Lower lobe of right lung (tissue), 2 donors: ENCODE measurements around the gene C12orf60. TPM values are rescaled to one million over a fixed set of nuclear protein-coding genes. Genes with fewer than 3 reads are reported as not detected.

ENCODE experiments used
- ATAC-seq, 2 donors: fragments of 200-7000 bp; cut with Tn5 transposase; one replicate each; pipeline ENCODE4 v1.9.1; 2020 to 2022; ENCODE audit warnings: mild to moderate bottlenecking in 2 of 2, moderate library complexity in 2 of 2
- DNase-seq: peaks from one replicate; pipeline ENCODE4 v3.0.0-alpha.2; 2020
- H3K27ac ChIP-seq: fragments of 200-600 bp; one replicate; pipeline ENCODE4 v1.8.0; 2022
- H3K27me3 ChIP-seq: fragments of 200-600 bp; one replicate; pipeline ENCODE4 v1.8.0; 2022; ENCODE audit warnings: low read depth
- H3K36me3 ChIP-seq: fragments of 200-600 bp; one replicate; pipeline ENCODE4 v1.8.0; 2022; ENCODE audit warnings: mild to moderate bottlenecking
- H3K4me1 ChIP-seq: fragments of 200-600 bp; one replicate; pipeline ENCODE4 v1.8.0; 2022
- H3K4me3 ChIP-seq: fragments of 200-600 bp; one replicate; pipeline ENCODE4 v1.8.0; 2022; ENCODE audit warnings: mild to moderate bottlenecking
- H3K9me3 ChIP-seq: fragments of 200-600 bp; one replicate; pipeline ENCODE4 v1.8.0; 2022
- intact Hi-C: fragments of 100-400 bp; cut with DNase I; formaldehyde crosslinking; loops from one replicate; pipeline ENCODE4 v1.11.0; 2022
- total RNA-seq: library from RNA; stranded (reverse); fragmentation: NEBNext Ultra II Directional; extraction: Animal tissue kit (Norgen Biotek cat#: 25700); gene quantifications from one replicate; pipeline ENCODE4 v1.2.1, GENCODE V29; 2021
- TF ChIP-seq, protein P1 (sequence below): fragments of 200-600 bp; IDR thresholded peaks from one replicate; pipeline ENCODE4 v1.8.0; 2022; ENCODE audit warnings: antibody characterized with exemption, mild to moderate bottlenecking
- donor health status: DM: no; HTN: yes; CAD: no; lungs with severe emphysema.

C12orf60 gene
- total RNA-seq, 1 donor from 2014 or later = 0.77 TPM

DNA sequence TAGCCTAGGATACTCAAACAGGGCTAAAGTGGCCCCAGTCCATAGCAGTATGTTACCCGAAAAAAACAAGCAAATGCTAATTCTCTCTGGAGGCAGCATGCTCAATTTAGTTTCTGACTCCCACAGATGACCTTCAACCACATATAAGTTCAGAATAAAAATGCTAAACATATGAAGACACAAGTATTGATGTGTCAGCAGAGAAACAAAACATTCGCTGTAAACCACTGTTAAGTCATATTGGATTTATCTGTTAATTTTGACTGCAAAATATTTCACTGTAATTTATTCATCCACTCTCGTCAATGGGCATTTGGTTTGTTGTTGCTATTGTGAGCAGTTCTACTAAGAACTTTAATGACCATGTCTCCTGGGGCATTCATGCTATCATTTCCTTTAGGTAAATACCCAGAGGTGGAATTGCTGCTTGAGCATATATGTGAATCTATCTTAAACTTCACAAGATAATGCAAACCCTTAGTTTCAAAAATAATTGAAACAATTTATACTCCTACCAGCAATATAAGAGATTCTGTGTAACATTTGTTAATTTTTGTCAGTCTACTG lies 36.7 kb upstream of the C12orf60 start:
- DNase-seq = no peak
- no peaks in the 10 kb centered on the region for H3K27me3 ChIP-seq
- no peak for ATAC-seq
- no peaks in the 10 kb centered on the region for H3K36me3 ChIP-seq
- H3K9me3 ChIP-seq = no peaks in the 10 kb centered on the region
- TF ChIP-seq, protein P1, sequence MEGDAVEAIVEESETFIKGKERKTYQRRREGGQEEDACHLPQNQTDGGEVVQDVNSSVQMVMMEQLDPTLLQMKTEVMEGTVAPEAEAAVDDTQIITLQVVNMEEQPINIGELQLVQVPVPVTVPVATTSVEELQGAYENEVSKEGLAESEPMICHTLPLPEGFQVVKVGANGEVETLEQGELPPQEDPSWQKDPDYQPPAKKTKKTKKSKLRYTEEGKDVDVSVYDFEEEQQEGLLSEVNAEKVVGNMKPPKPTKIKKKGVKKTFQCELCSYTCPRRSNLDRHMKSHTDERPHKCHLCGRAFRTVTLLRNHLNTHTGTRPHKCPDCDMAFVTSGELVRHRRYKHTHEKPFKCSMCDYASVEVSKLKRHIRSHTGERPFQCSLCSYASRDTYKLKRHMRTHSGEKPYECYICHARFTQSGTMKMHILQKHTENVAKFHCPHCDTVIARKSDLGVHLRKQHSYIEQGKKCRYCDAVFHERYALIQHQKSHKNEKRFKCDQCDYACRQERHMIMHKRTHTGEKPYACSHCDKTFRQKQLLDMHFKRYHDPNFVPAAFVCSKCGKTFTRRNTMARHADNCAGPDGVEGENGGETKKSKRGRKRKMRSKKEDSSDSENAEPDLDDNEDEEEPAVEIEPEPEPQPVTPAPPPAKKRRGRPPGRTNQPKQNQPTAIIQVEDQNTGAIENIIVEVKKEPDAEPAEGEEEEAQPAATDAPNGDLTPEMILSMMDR = no peak
- H3K27ac ChIP-seq = no peak overlapping the region
- intact Hi-C loops = no loop called here
- H3K4me3 ChIP-seq = no peak overlapping the region
- H3K4me1 ChIP-seq = peaks cover 18% of the 10 kb centered on the region

DNA sequence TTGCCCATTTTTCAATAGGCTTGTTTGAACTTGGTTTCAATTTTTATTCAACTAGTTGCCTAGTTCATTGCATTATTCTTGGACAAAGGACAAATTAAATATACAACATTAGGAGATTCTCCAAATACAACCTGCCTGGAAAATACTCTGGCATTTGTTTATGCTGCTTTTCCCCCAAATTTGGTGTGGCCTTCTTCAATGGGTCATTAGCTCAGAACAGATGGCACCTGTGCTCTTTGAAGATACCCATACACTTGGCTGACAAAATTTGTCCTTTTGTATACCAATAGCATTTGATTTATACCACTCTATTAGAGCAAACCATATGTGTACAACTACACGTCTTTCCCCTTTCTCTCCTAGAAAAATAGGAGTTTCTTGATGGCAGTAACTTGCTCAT lies 35.9 kb upstream of the C12orf60 start:
- ATAC-seq (no peak), DNase-seq (no peak)
- Histone ChIP-seq H3K9me3 (no peaks in the 10 kb centered on the region), H3K4me1 (peaks cover 22% of the 10 kb centered on the region), H3K36me3 (no peaks in the 10 kb centered on the region), H3K27me3 (no peaks in the 10 kb centered on the region), H3K4me3 (peak overlapping the region; percentile 83), H3K27ac (no peak overlapping the region)
- intact Hi-C loops = no loop called here
- TF ChIP-seq, protein P1 = no peak

DNA sequence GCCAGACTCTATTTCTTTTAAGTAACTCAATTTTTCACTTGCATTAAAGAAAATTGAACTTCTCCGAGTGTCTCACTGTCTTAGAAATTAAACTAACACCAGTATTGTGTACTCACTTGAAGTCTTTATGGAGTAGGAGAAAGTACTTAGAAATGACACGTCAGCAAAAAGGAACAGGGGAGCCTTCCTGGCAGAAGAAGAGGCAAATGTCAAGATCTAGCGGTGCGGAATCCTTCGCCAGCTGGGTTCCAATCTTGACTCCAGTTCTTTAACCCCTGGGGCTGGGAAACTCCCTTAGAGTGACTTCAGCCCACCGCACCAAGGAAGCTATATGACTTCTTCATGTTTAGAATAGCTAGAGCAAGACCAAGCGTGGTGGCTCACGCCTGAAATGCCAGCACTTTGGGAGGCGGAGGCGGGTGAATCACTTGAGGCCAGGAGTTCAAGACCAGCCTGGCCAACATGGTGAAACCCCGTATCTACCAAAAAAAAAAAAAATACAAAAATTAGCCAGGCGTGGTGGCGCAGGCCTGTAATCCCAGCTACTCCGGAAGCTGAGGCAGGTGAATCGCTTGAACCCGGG lies 34.6 kb upstream of the C12orf60 start:
- intact Hi-C loops = no loop called here
- Histone ChIP-seq H3K36me3 (no peaks in the 10 kb centered on the region), H3K27me3 (no peaks in the 10 kb centered on the region), H3K4me1 (peaks cover 22% of the 10 kb centered on the region), H3K9me3 (no peaks in the 10 kb centered on the region), H3K27ac (peak overlapping the region; percentile 98), H3K4me3 (peak overlapping the region; percentile 83)
- DNase-seq (no peak), ATAC-seq (peak in 1 of 2 donors; percentile 19)
- TF ChIP-seq, protein P1 = no peak

DNA sequence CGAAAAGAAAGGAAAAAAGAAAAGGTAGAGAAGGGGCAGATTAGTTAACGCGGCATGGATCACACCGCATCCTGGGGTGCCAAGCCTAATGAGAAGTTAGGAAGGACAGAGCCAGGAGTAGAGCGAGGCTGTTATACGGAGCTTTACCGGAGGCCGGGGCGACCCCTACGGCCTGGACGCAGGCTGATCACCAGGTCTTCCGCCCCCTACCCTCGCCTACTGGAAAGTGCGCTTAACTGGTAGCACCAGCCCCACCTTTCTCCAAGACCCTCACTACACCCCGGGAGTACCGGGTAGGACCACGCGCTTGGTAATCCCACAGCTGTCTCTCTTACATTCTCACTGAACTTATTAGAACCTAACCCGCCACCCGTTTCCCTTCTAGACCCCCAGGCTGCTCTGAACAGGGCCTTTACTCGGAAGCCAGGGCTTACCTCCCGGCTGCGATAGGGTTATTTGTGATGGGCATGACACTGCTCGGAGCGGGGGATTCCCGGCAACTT lies 34.0 kb upstream of the C12orf60 start:
- H3K27ac ChIP-seq = peak overlapping the region; percentile 98
- peak overlapping the region; percentile 83 for H3K4me3 ChIP-seq
- H3K9me3 ChIP-seq = no peaks in the 10 kb centered on the region
- TF ChIP-seq, protein P1 = no peak
- H3K4me1 ChIP-seq = peaks cover 22% of the 10 kb centered on the region
- DNase-seq = peak; percentile 60
- no peaks in the 10 kb centered on the region for H3K27me3 ChIP-seq
- no peaks in the 10 kb centered on the region for H3K36me3 ChIP-seq
- intact Hi-C loops = no loop called here
- peak; percentile 5 to 8 for ATAC-seq

DNA sequence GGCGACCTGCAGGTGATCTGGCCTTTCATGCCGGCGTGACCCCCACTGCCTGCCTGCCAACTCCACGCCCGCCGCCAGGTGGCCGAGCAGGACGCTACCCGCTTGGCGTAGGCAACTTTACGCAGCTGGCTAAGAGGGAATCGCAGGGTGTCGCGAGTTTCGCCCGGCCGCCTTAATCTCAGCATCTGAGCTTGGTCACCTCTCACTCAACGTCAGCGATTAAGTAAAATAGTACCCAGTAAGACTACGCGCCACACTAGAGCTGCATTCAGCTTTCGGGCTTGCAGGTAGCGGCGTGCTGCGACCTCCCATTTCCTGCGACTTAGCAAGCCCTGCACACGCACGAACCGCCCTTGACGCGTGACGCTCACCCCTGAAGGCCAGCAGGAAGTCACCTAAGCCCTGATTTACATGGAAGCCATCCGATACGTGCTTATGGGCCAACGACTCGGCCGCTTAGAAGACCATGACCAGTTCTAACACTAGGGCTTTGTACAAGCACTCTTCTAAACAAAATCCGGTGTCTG lies 33.4 kb upstream of the C12orf60 start:
- intact Hi-C loops = no loop called here
- Histone ChIP-seq H3K27me3 (no peaks in the 10 kb centered on the region), H3K36me3 (no peaks in the 10 kb centered on the region), H3K4me1 (peaks cover 22% of the 10 kb centered on the region), H3K9me3 (no peaks in the 10 kb centered on the region), H3K4me3 (peak overlapping the region; percentile 83), H3K27ac (peak overlapping the region; percentile 98)
- peak; percentile 85 to 86 for ATAC-seq
- peak; percentile 91 for DNase-seq
- TF ChIP-seq, protein P1 = peak; percentile 79
